WTC11 (cell line): ENCODE results near the gene CLDN14. TPM values are rescaled to one million over a fixed set of nuclear protein-coding genes. Genes with fewer than 3 reads are reported as not detected.

Experiments
- ATAC-seq: fragments of 200-7000 bp; cut with Tn5 transposase; 2 replicates; pipeline ENCODE4 v1.10.0; 2021; ENCODE audit warnings: mild to moderate bottlenecking, moderate library complexity
- CTCF ChIA-PET: fragments of 300-600 bp; sonication (Branson Sonifier 250); formaldehyde crosslinking; loops from one replicate; lab custom pipeline; 2021; ENCODE audit warnings: antibody characterized with exemption; lab: Charles Lee
- POLR2A ChIA-PET: fragments of 350-600 bp; sonication (Branson Sonifier 250); formaldehyde crosslinking; loops from one replicate; lab custom pipeline; 2021; ENCODE audit warnings: antibody characterized with exemption; lab: Charles Lee
- DNase-seq: peaks from one replicate; pipeline ENCODE4 v3.0.0; 2021; ENCODE audit warnings: low spot score
- H3K27ac Mint-ChIP-seq: 2 replicates; pipeline ENCODE4 v1.8.0; 2021; ENCODE audit warnings: mixed read lengths
- H3K27me3 Mint-ChIP-seq: 2 replicates; pipeline ENCODE4 v1.8.0; 2021; ENCODE audit warnings: low read depth, mild to moderate bottlenecking, moderate library complexity, mixed read lengths
- H3K36me3 Mint-ChIP-seq: 2 replicates; pipeline ENCODE4 v1.8.0; 2021; ENCODE audit warnings: mixed read lengths
- H3K4me1 Mint-ChIP-seq: 2 replicates; pipeline ENCODE4 v1.8.0; 2022; ENCODE audit warnings: mixed read lengths
- H3K4me3 Mint-ChIP-seq: 2 replicates; pipeline ENCODE4 v1.8.0; 2021; ENCODE audit warnings: mild to moderate bottlenecking, moderate library complexity, mixed read lengths
- H3K9me3 Mint-ChIP-seq: 2 replicates; pipeline ENCODE4 v1.8.0; 2021; ENCODE audit warnings: mixed read lengths
- AFF4 ChIP-seq: sonication (generic); formaldehyde crosslinking; IDR thresholded peaks from 2 replicates; pipeline ENCODE4 v1.8.1; 2023; ENCODE audit warnings: mild to moderate bottlenecking, missing genetic modification reagents, borderline replicate concordance
- ARID4B ChIP-seq: sonication (generic); formaldehyde crosslinking; IDR thresholded peaks from 2 replicates; pipeline ENCODE4 v1.8.0; 2023; ENCODE audit warnings: missing genetic modification reagents, mild to moderate bottlenecking, borderline replicate concordance
- E2F5 ChIP-seq: sonication (generic); formaldehyde crosslinking; IDR thresholded peaks from 2 replicates; pipeline ENCODE4 v1.8.1; 2022; ENCODE audit warnings: mild to moderate bottlenecking, moderate library complexity, missing genetic modification reagents
- HMGXB4 ChIP-seq: sonication (generic); formaldehyde crosslinking; IDR thresholded peaks from 2 replicates; pipeline ENCODE4 v1.8.1; 2023; ENCODE audit warnings: mild to moderate bottlenecking, moderate library complexity, missing genetic modification reagents
- IRF1 ChIP-seq: sonication (generic); formaldehyde crosslinking; IDR thresholded peaks from 2 replicates; pipeline ENCODE4 v1.8.0; 2023; ENCODE audit warnings: missing genetic modification reagents
- NR1H2 ChIP-seq: sonication (generic); formaldehyde crosslinking; IDR thresholded peaks from 2 replicates; pipeline ENCODE4 v1.9.0; 2021; ENCODE audit warnings: mild to moderate bottlenecking, moderate library complexity, missing genetic modification reagents
- SMAD3 ChIP-seq: sonication (generic); formaldehyde crosslinking; IDR thresholded peaks from 2 replicates; pipeline ENCODE4 v1.8.0; 2022; ENCODE audit warnings: missing genetic modification reagents, mild to moderate bottlenecking, borderline replicate concordance
- SMAD4 ChIP-seq: sonication (generic); formaldehyde crosslinking; IDR thresholded peaks from 2 replicates; pipeline ENCODE4 v1.8.0; 2022; ENCODE audit warnings: mild to moderate bottlenecking, missing genetic modification reagents
- ZBTB21 ChIP-seq: sonication (generic); formaldehyde crosslinking; IDR thresholded peaks from 2 replicates; pipeline ENCODE4 v1.8.1; 2023; ENCODE audit warnings: mild to moderate bottlenecking, missing genetic modification reagents, borderline replicate concordance
- ZNF232 ChIP-seq: sonication (generic); formaldehyde crosslinking; IDR thresholded peaks from 2 replicates; pipeline ENCODE4 v1.8.0; 2022; ENCODE audit warnings: mild to moderate bottlenecking, missing genetic modification reagents
- total RNA-seq: library from RNA; stranded (reverse); gene quantifications from 3 replicates; pipeline ENCODE4 v1.2.3, GENCODE V29; 2021
- TF ChIP-seq, protein P1 (sequence below): sonication (generic); formaldehyde crosslinking; IDR thresholded peaks from 2 replicates; pipeline ENCODE4 v1.8.1; 2022; ENCODE audit warnings: low read depth, mild to moderate bottlenecking, moderate library complexity, missing genetic modification reagents, borderline replicate concordance
- TF ChIP-seq, protein P2 (sequence below): sonication (generic); formaldehyde crosslinking; IDR thresholded peaks from 2 replicates; pipeline ENCODE4 v1.8.0; 2022; ENCODE audit warnings: mild to moderate bottlenecking, missing genetic modification reagents
- TF ChIP-seq, protein P3 (sequence below): sonication (generic); formaldehyde crosslinking; conservative IDR thresholded peaks from 2 replicates; pipeline ENCODE4 v1.8.1; 2023; ENCODE audit warnings: mild to moderate bottlenecking, low read depth, missing genetic modification reagents, moderate library complexity

Gene CLDN14
- total RNA-seq, 1 experiment from 2014 or later: not detected

DNA sequence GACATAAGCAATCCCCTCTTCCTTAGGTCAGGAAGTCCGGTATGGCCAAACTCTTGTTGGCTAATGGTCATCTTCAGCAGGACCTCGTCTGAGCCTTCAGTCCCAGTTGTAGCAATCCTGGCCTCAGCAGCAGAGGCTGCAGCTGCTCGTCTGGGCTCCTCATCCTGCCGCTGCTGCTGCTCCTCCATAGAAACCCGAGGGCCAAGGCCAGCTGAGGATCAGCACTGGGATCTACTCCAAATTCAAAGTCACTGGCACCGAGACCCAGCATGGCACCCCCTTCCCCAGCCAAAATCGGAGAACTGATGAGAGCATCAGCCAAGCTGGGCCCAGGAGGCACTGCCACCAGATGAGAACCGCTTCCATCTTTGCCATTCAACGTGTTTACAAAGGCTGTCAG, 6.3 kb upstream of the CLDN14 start:
- POLR2A ChIA-PET: no interaction called here
- no peak overlapping the region for H3K4me3 Mint-ChIP-seq
- ATAC-seq: no peak
- H3K9me3 Mint-ChIP-seq: no peaks in the 10 kb centered on the region
- no peaks in the 10 kb centered on the region for H3K4me1 Mint-ChIP-seq
- H3K27ac Mint-ChIP-seq: no peak overlapping the region
- no peak for DNase-seq
- H3K27me3 Mint-ChIP-seq: no peaks in the 10 kb centered on the region
- H3K36me3 Mint-ChIP-seq: no peaks in the 10 kb centered on the region
- no peak for TF ChIP-seq SMAD4 (CRISPR knock-in tag)
- no peak for TF ChIP-seq IRF1 (CRISPR knock-in tag)
- TF ChIP-seq, protein P1, sequence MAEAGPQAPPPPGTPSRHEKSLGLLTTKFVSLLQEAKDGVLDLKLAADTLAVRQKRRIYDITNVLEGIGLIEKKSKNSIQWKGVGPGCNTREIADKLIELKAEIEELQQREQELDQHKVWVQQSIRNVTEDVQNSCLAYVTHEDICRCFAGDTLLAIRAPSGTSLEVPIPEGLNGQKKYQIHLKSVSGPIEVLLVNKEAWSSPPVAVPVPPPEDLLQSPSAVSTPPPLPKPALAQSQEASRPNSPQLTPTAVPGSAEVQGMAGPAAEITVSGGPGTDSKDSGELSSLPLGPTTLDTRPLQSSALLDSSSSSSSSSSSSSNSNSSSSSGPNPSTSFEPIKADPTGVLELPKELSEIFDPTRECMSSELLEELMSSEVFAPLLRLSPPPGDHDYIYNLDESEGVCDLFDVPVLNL: no peak
- no peak for TF ChIP-seq AFF4 (CRISPR knock-in tag)
- no peak for TF ChIP-seq HMGXB4 (CRISPR knock-in tag)
- no peak for TF ChIP-seq ARID4B (CRISPR knock-in tag)
- CTCF ChIA-PET: no interaction called here

GRCh38 chr21:36485476-36485875, 5.6 kb upstream of the CLDN14 start:
- CTCF ChIA-PET: no interaction called here

GRCh38 chr21:36483095-36483494, 3.2 kb upstream of the CLDN14 start:
- CTCF ChIA-PET: no interaction called here
- no peak overlapping the region for H3K27ac Mint-ChIP-seq
- no peak overlapping the region for H3K4me3 Mint-ChIP-seq
- no peak for ATAC-seq
- H3K27me3 Mint-ChIP-seq: no peaks in the 10 kb centered on the region
- POLR2A ChIA-PET: no interaction called here
- DNase-seq: no peak
- H3K9me3 Mint-ChIP-seq: no peaks in the 10 kb centered on the region
- no peaks in the 10 kb centered on the region for H3K36me3 Mint-ChIP-seq
- peaks cover 2% of the 10 kb centered on the region; the same call in 1 of the 2 replicates for H3K4me1 Mint-ChIP-seq
- TF ChIP-seq IRF1 (CRISPR knock-in tag) (no peak), E2F5 (CRISPR knock-in tag) (no peak), SMAD3 (no peak)
- TF ChIP-seq, protein P2, sequence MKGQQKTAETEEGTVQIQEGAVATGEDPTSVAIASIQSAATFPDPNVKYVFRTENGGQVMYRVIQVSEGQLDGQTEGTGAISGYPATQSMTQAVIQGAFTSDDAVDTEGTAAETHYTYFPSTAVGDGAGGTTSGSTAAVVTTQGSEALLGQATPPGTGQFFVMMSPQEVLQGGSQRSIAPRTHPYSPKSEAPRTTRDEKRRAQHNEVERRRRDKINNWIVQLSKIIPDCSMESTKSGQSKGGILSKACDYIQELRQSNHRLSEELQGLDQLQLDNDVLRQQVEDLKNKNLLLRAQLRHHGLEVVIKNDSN (CRISPR knock-in tag): no peak
- TF ChIP-seq, protein P3, sequence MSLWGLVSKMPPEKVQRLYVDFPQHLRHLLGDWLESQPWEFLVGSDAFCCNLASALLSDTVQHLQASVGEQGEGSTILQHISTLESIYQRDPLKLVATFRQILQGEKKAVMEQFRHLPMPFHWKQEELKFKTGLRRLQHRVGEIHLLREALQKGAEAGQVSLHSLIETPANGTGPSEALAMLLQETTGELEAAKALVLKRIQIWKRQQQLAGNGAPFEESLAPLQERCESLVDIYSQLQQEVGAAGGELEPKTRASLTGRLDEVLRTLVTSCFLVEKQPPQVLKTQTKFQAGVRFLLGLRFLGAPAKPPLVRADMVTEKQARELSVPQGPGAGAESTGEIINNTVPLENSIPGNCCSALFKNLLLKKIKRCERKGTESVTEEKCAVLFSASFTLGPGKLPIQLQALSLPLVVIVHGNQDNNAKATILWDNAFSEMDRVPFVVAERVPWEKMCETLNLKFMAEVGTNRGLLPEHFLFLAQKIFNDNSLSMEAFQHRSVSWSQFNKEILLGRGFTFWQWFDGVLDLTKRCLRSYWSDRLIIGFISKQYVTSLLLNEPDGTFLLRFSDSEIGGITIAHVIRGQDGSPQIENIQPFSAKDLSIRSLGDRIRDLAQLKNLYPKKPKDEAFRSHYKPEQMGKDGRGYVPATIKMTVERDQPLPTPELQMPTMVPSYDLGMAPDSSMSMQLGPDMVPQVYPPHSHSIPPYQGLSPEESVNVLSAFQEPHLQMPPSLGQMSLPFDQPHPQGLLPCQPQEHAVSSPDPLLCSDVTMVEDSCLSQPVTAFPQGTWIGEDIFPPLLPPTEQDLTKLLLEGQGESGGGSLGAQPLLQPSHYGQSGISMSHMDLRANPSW (CRISPR knock-in tag): no peak

More at GRCh38 chr21:36485476-36485875, 5.6 kb upstream of the CLDN14 start:
- POLR2A ChIA-PET: no interaction called here
- no peak overlapping the region for H3K4me3 Mint-ChIP-seq
- H3K36me3 Mint-ChIP-seq: no peaks in the 10 kb centered on the region
- H3K27ac Mint-ChIP-seq: no peak overlapping the region
- DNase-seq: no peak
- H3K9me3 Mint-ChIP-seq: no peaks in the 10 kb centered on the region
- no peaks in the 10 kb centered on the region for H3K27me3 Mint-ChIP-seq
- TF ChIP-seq ZNF232 (CRISPR knock-in tag) (no peak), SMAD3 (no peak), ZBTB21 (CRISPR knock-in tag) (no peak), NR1H2 (CRISPR knock-in tag) (no peak)
- H3K4me1 Mint-ChIP-seq: no peaks in the 10 kb centered on the region
- ATAC-seq: no peak
